Thyroid gland (tissue), 4 donors: ENCODE results near the gene C2CD3. TPM values are rescaled to one million over a fixed set of nuclear protein-coding genes. Genes with fewer than 3 reads are reported as not detected.

ENCODE experiments used
- DNase-seq, 2 donors: peaks; one replicate each; pipeline ENCODE4 v3.0.0-alpha.2; 2019
- H3K27ac ChIP-seq, 3 donors: fragments of 200-600 bp; sonication (generic); 1 replicate in 2 of 3; 2 replicates in 1 of 3; pipeline ENCODE4 v1.5.1; 2016 to 2019; ENCODE audit warnings: mild to moderate bottlenecking in 1 of 3, moderate library complexity in 1 of 3
- H3K27me3 ChIP-seq: fragments of 200-600 bp; sonication (generic); one replicate; pipeline ENCODE4 v1.5.1; 2019
- H3K36me3 ChIP-seq, 2 donors: fragments of 200-600 bp; sonication (generic); one replicate each; pipeline ENCODE4 v1.5.1; 2016 to 2019
- H3K4me1 ChIP-seq, 2 donors: fragments of 200-600 bp; sonication (generic); one replicate each; pipeline ENCODE4 v1.5.1; 2017 to 2019
- H3K4me3 ChIP-seq, 3 donors: fragments of 200-600 bp; sonication (generic); replicated peaks in 1 of 3; 1 replicate in 2 of 3; 2 replicates in 1 of 3; pipeline ENCODE4 v1.5.1; 2016; ENCODE audit warnings: mild to moderate bottlenecking in 1 of 3
- H3K9me3 ChIP-seq: fragments of 200-600 bp; sonication (generic); one replicate; pipeline ENCODE4 v1.5.1; 2017
- POLR2A ChIP-seq, 2 donors: fragments of 450-650 bp; IDR thresholded peaks; one replicate each; pipeline ENCODE4 v1.6.1; 2017; ENCODE audit warnings: antibody characterized with exemption in 2 of 2, mild to moderate bottlenecking in 2 of 2, moderate library complexity in 1 of 2
- WGBS, 2 donors: methylation state at CpG; one replicate each; pipeline ENCODE4 v1.1.5; 2017; 5-methylcytosine and 5-hydroxymethylcytosine counted together
- intact Hi-C: fragments of 100-400 bp; cut with DNase I; formaldehyde crosslinking; loops from one replicate; pipeline ENCODE4 v1.15.1; 2023
- total RNA-seq, 4 donors: library from RNA; depleted of rRNA; stranded (reverse); fragments of >200 nt; gene quantifications; one replicate each; pipeline ENCODE4 v1.2.3, GENCODE V29; 2016
- TF ChIP-seq, protein P1 (sequence below), 6 experiments: fragments of 200-600 bp in 3 of 6; fragments of 450-650 bp in 3 of 6; sonication (generic) in 3 of 6; IDR thresholded peaks; one replicate each; pipeline ENCODE4 v1.5.1; 2016 to 2019; ENCODE audit warnings: antibody characterized with exemption in 6 of 6, mild to moderate bottlenecking in 2 of 6, inconsistent platforms in 1 of 6, moderate library complexity in 1 of 6

Gene C2CD3
- total RNA-seq, 4 donors from 2014 or later = 37.8 to 85.8 (median 40.7) TPM

DNA sequence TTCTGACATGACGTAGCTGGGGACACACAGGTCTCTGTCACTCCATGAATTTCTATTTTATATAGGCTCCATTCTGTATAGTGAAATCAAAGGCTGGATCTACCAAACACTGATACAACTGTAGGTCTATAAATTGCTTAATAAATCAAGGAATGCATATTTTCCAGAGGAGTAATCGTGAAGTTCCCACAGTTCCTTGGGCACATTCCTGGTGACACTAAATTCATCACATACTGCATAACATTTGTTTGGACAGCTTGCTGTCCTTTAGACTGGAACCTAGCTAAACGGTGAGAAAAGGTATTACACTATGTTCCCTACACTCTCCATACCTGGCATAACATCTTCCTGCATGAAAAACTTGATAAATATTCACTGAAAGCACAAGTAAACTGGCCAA lies 120.3 kb downstream of the C2CD3 start:
- Histone ChIP-seq H3K4me1 (peaks cover 1 to 5% of the 10 kb centered on the region in 2 donors), H3K9me3 (no peaks in the 10 kb centered on the region), H3K36me3 (no peaks in the 10 kb centered on the region), H3K27me3 (no peaks in the 10 kb centered on the region), H3K27ac (no peak overlapping the region), H3K4me3 (no peak overlapping the region)
- TF ChIP-seq, protein P1, sequence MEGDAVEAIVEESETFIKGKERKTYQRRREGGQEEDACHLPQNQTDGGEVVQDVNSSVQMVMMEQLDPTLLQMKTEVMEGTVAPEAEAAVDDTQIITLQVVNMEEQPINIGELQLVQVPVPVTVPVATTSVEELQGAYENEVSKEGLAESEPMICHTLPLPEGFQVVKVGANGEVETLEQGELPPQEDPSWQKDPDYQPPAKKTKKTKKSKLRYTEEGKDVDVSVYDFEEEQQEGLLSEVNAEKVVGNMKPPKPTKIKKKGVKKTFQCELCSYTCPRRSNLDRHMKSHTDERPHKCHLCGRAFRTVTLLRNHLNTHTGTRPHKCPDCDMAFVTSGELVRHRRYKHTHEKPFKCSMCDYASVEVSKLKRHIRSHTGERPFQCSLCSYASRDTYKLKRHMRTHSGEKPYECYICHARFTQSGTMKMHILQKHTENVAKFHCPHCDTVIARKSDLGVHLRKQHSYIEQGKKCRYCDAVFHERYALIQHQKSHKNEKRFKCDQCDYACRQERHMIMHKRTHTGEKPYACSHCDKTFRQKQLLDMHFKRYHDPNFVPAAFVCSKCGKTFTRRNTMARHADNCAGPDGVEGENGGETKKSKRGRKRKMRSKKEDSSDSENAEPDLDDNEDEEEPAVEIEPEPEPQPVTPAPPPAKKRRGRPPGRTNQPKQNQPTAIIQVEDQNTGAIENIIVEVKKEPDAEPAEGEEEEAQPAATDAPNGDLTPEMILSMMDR (IDR thresholded peaks at IDR 0.05) = no peak
- no peak for TF ChIP-seq POLR2A (IDR thresholded peaks at IDR 0.05)
- 91 to 96% methylated on average over 3 of the region's 3 CpGs for WGBS, 2 donors
- DNase-seq = no peak
- intact Hi-C loops = no loop called here

DNA sequence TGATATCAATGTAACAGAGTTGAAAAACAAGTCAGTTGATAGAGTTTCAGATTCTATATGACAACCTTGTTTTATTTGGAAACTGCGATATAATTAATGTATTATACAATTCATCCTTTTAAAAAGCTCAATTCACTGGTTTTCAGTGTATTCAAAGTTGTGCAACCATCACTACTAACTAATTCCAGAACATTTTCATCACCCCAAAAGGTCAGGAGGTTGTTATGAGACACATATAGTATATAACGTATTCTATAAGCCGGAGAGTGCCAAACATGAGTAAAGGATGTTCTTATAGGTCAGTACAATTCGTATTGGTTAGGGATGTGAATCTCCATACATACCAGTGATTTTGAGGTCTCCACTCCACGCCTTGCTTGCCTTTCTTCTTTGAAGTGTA lies 121.8 kb downstream of the C2CD3 start:
- intact Hi-C loops = no loop called here
- Histone ChIP-seq H3K4me1 (peaks cover 0 to 5% of the 10 kb centered on the region in 2 donors), H3K36me3 (no peaks in the 10 kb centered on the region), H3K27me3 (no peaks in the 10 kb centered on the region), H3K9me3 (no peaks in the 10 kb centered on the region), H3K27ac (no peak overlapping the region), H3K4me3 (no peak overlapping the region)
- no peak for DNase-seq
- 96 to 99% methylated on average over 5 of the region's 5 CpGs for WGBS, 2 donors
- TF ChIP-seq POLR2A (IDR thresholded peaks at IDR 0.05) = no peak
- TF ChIP-seq, protein P1 (IDR thresholded peaks at IDR 0.05) = no peak

DNA sequence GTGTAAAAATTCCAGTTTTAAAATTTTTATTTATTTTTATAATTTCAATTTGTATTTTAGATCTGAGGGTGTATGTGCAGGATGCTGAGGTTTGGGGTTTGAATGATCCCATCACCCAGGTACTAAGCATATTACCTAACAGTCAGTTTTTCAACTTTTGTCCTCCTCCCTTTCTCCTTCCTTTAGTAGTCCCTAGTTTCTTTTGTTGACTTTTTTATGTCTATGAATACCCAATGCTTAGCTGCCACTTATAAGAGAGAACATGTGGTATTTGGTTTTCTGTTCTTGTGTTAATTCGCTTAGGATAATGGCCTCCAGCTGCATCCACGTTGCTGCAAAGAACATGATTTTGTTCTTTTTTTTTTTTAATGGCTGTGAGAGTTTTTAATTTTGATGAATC lies 126.3 kb downstream of the C2CD3 start:
- intact Hi-C loops = no loop called here
- 87 to 89% methylated on average over 2 of the region's 2 CpGs for WGBS, 2 donors
- H3K27ac ChIP-seq = no peak overlapping the region
- H3K4me1 ChIP-seq = peaks cover 0 to 5% of the 10 kb centered on the region in 2 donors
- H3K27me3 ChIP-seq = no peaks in the 10 kb centered on the region
- DNase-seq = no peak
- H3K9me3 ChIP-seq = no peaks in the 10 kb centered on the region
- no peak for TF ChIP-seq POLR2A (IDR thresholded peaks at IDR 0.05)
- H3K36me3 ChIP-seq = peaks cover 8% of the 10 kb centered on the region in 2 donors
- H3K4me3 ChIP-seq = no peak overlapping the region

DNA sequence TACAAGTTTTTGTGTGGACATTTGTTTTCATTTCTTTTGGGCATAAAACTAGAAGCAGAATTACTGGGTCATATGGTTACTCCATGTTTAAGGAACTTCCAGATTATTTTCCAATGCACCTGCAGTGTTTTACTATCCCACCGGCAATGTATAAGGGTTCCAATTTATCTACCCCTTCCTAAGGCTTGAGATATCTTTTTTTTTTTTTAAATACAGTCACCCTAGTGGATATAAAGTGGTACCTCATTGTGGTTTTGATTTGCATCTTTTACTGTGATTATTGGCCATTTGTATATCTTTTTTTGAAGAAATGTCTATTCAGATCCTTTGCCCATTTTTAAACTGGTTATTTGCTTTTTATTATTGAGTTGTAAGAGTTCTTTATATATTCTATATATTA lies 127.4 kb downstream of the C2CD3 start:
- no peak overlapping the region for H3K4me3 ChIP-seq
- peaks cover 0 to 5% of the 10 kb centered on the region in 2 donors for H3K4me1 ChIP-seq
- H3K36me3 ChIP-seq = peaks cover 8% of the 10 kb centered on the region in 2 donors
- WGBS, 2 donors = 98 to 100% methylated on average over 1 of the region's 1 CpG
- TF ChIP-seq POLR2A (IDR thresholded peaks at IDR 0.05) = no peak
- TF ChIP-seq, protein P1 (IDR thresholded peaks at IDR 0.05) = no peak
- H3K9me3 ChIP-seq = no peaks in the 10 kb centered on the region
- H3K27me3 ChIP-seq = no peaks in the 10 kb centered on the region
- DNase-seq = no peak
- H3K27ac ChIP-seq = no peak overlapping the region
- intact Hi-C loops = no loop called here

DNA sequence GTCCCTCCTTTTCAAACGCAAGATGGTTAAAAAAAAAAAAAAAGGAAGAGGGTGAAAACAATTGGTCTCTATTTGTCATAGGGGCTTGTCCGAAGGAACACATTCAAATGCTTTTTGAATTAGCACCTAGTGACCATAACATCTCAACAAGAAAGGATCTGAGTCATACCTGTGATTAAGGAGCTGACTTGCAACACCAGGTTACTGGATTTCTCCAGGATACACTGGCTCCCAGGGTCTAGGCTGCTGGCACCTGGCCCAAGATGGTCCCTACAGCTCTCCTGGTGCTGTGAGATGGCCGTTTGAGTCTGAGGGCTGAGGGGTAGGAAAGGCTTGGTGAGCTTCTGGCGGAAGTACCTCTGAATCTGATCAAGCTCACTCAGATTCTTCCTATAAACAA lies 133.5 kb downstream of the C2CD3 start:
- DNase-seq = peak; percentile 12 to 15
- intact Hi-C loops = no loop called here
- WGBS, 2 donors = 74 to 84% methylated on average over 4 of the region's 4 CpGs

More for the DNA sequence above, 133.5 kb downstream of the C2CD3 start:
- peaks cover 27 to 30% of the 10 kb centered on the region in 2 donors for H3K36me3 ChIP-seq
- no peak for TF ChIP-seq POLR2A (IDR thresholded peaks at IDR 0.05)
- TF ChIP-seq, protein P1 (IDR thresholded peaks at IDR 0.05) = no peak
- H3K4me3 ChIP-seq = no peak overlapping the region
- H3K27ac ChIP-seq = peak overlapping the region in 2 of 3 donors; percentile 20 to 27
- no peaks in the 10 kb centered on the region for H3K27me3 ChIP-seq
- H3K9me3 ChIP-seq = no peaks in the 10 kb centered on the region
- peaks cover 0 to 13% of the 10 kb centered on the region in 2 donors for H3K4me1 ChIP-seq
